HepG2 (cell line): Measurements from ENCODE around the gene RASIP1. TPM values are rescaled to one million over a fixed set of nuclear protein-coding genes. Genes with fewer than 3 reads are reported as not detected.
A peak's percentile ranks its signal among the peaks of the same experiment; 100 is the strongest.

Source experiments
- ARNT ChIP-seq: fragments of 450-650 bp; IDR thresholded peaks from 2 replicates; pipeline ENCODE4 v1.6.1; 2017
- ELF3 ChIP-seq: IDR thresholded peaks from 2 replicates; pipeline ENCODE4 v1.6.1; 2016; ENCODE audit warnings: missing genetic modification reagents, missing compliant biosample characterization
- HMGXB4 ChIP-seq, 2 experiments: sonication (generic) in 1 of 2; formaldehyde crosslinking in 1 of 2; IDR thresholded peaks; 2 replicates each; pipeline versions ENCODE4 v1.4.0 to v1.6.1; 2018 to 2020; ENCODE audit warnings: missing genetic modification reagents in 2 of 2, borderline replicate concordance in 1 of 2, low read depth in 1 of 2, mild to moderate bottlenecking in 1 of 2, missing biosample characterization in 1 of 2
- IRF1 ChIP-seq: sonication (generic); formaldehyde crosslinking; IDR thresholded peaks from 2 replicates; pipeline ENCODE4 v1.4.0; 2020; ENCODE audit warnings: low read depth, mild to moderate bottlenecking, missing genetic modification reagents
- JARID2 ChIP-seq: sonication (generic); formaldehyde crosslinking; IDR thresholded peaks from 2 replicates; pipeline ENCODE4 v1.8.1; 2023; ENCODE audit warnings: missing genetic modification reagents, inconsistent platforms; ENCODE audit not compliant: insufficient replicate concordance
- KLF6 ChIP-seq: IDR thresholded peaks from 2 replicates; pipeline ENCODE4 v1.8.0; 2016; ENCODE audit warnings: missing biosample characterization, missing genetic modification reagents
- MEF2D ChIP-seq: sonication (generic); formaldehyde crosslinking; IDR thresholded peaks from 2 replicates; pipeline ENCODE4 v1.5.1; 2020; ENCODE audit warnings: mild to moderate bottlenecking, missing genetic modification reagents
- RORA ChIP-seq: sonication (generic); formaldehyde crosslinking; IDR thresholded peaks from 2 replicates; pipeline ENCODE4 v1.5.0; 2020; ENCODE audit warnings: mild to moderate bottlenecking, missing genetic modification reagents, moderate library complexity
- SATB2 ChIP-seq: sonication (generic); formaldehyde crosslinking; IDR thresholded peaks from 2 replicates; pipeline ENCODE4 v1.5.0; 2020; ENCODE audit warnings: missing genetic modification reagents
- SNAPC4 ChIP-seq: sonication (generic); formaldehyde crosslinking; IDR thresholded peaks from 2 replicates; pipeline ENCODE4 v1.4.0; 2020; ENCODE audit warnings: mild to moderate bottlenecking, missing genetic modification reagents
- SP140L ChIP-seq: sonication (generic); formaldehyde crosslinking; IDR thresholded peaks from 2 replicates; pipeline ENCODE4 v1.4.0; 2020; ENCODE audit warnings: missing genetic modification reagents, borderline replicate concordance
- SRF ChIP-seq: IDR thresholded peaks from 2 replicates; pipeline ENCODE4 v1.6.1; 2011; ENCODE audit warnings: mild to moderate bottlenecking, low read depth, low read length, moderate library complexity
- STAG1 ChIP-seq: sonication (generic); formaldehyde crosslinking; IDR thresholded peaks from 2 replicates; pipeline ENCODE4 v1.4.0; 2020; ENCODE audit warnings: missing genetic modification reagents
- ZFP36 ChIP-seq: fragments of 150-350 bp; IDR thresholded peaks from 2 replicates; pipeline ENCODE4 v1.6.1; 2018; ENCODE audit warnings: borderline replicate concordance, low read length, low read depth; ENCODE audit not compliant: partially characterized antibody
- ZNF280D ChIP-seq: sonication (generic); formaldehyde crosslinking; IDR thresholded peaks from 2 replicates; pipeline ENCODE4 v1.5.1; 2020; ENCODE audit warnings: mild to moderate bottlenecking, missing genetic modification reagents
- ZNF354B ChIP-seq: sonication (generic); formaldehyde crosslinking; IDR thresholded peaks from 2 replicates; pipeline ENCODE4 v1.8.0; 2022; ENCODE audit warnings: mild to moderate bottlenecking, missing genetic modification reagents
- ZNF431 ChIP-seq: sonication (generic); formaldehyde crosslinking; IDR thresholded peaks from 2 replicates; pipeline ENCODE4 v1.9.0; 2022; ENCODE audit warnings: missing genetic modification reagents, low read depth, mild to moderate bottlenecking, borderline replicate concordance
- ZNF441 ChIP-seq: sonication (generic); formaldehyde crosslinking; IDR thresholded peaks from 2 replicates; pipeline ENCODE4 v1.7.0; 2021; ENCODE audit warnings: missing genetic modification reagents, borderline replicate concordance
- ZNF446 ChIP-seq: sonication (generic); formaldehyde crosslinking; IDR thresholded peaks from 2 replicates; pipeline ENCODE4 v1.5.0; 2020; ENCODE audit warnings: mild to moderate bottlenecking, missing genetic modification reagents
- ZSCAN12 ChIP-seq: sonication (generic); formaldehyde crosslinking; IDR thresholded peaks from 2 replicates; pipeline ENCODE4 v1.9.0; 2021; ENCODE audit warnings: mild to moderate bottlenecking, missing genetic modification reagents
- ZZZ3 ChIP-seq: sonication (generic); formaldehyde crosslinking; IDR thresholded peaks from 2 replicates; pipeline ENCODE4 v1.4.0; 2020; ENCODE audit warnings: missing genetic modification reagents, mild to moderate bottlenecking, borderline replicate concordance
- polyA plus RNA-seq, 8 experiments: library from polyadenylated mRNA; depleted of rRNA in 3 of 8; stranded (reverse) in 7 of 8; unstranded in 1 of 8; fragments of >200 nt; fragmentation: Illumina TruSeq in 4 of 8; extraction: Trizol in 4 of 8; gene quantifications; 2 replicates each; pipeline versions ENCODE4 v1.2.1 to v1.2.3, GENCODE V29; 2011 to 2016; ENCODE audit warnings: low read depth in 4 of 8, missing spikeins in 1 of 8, mixed read lengths in 1 of 8; ENCODE audit not compliant: insufficient read depth in 1 of 8
- total RNA-seq, 5 experiments: library from RNA; depleted of rRNA; stranded (reverse); fragments of >200 nt; fragmentation: Illumina TruSeq; extraction: Trizol; gene quantifications; 2 replicates each; pipeline ENCODE4 v1.2.3, GENCODE V29; 2016; ENCODE audit warnings: low read depth in 1 of 5

RASIP1 gene
- total and polyA plus RNA-seq, 2 of the 13 experiments (the other 11 are each of a cell fraction or from before 2014, with no cell fraction given): 0.44 to 0.58 TPM

- TF ChIP-seq SNAPC4 (CRISPR knock-in tag) (no peak), KLF6 (CRISPR knock-in tag) (no peak), MEF2D (CRISPR knock-in tag) (no peak; the same call in 1 of the 2 replicates), ZNF280D (no peak), STAG1 (CRISPR knock-in tag) (peak; percentile 85), JARID2 (no peak), SRF (no peak), ZNF441 (CRISPR knock-in tag) (no peak), ZZZ3 (no peak), ARNT (no peak), HMGXB4 (CRISPR knock-in tag; IDR thresholded peaks at IDR 0.05; ENCODE audit: borderline replicate concordance in 1 of 2, low read depth in 1 of 2) (peak in 1 of 2 experiments; percentile 62; a peak in 1 of 4 replicates), IRF1 (CRISPR knock-in tag) (no peak), ZFP36 (no peak), ZNF431 (CRISPR knock-in tag) (no peak), ELF3 (CRISPR knock-in tag) (0 out of 2 replicates have a peak, but pooled peaks have one; percentile 25), ZNF446 (CRISPR knock-in tag) (no peak), SATB2 (CRISPR knock-in tag) (no peak), ZNF354B (CRISPR knock-in tag) (no peak), SP140L (CRISPR knock-in tag) (no peak), RORA (CRISPR knock-in tag) (no peak), ZSCAN12 (no peak)
Measured at GRCh38 chr19:48784527-48784926, 44.1 kb upstream of the RASIP1 start (continued).
